ENCODE results near the gene FOXJ1.

FOXJ1 gene

DNA sequence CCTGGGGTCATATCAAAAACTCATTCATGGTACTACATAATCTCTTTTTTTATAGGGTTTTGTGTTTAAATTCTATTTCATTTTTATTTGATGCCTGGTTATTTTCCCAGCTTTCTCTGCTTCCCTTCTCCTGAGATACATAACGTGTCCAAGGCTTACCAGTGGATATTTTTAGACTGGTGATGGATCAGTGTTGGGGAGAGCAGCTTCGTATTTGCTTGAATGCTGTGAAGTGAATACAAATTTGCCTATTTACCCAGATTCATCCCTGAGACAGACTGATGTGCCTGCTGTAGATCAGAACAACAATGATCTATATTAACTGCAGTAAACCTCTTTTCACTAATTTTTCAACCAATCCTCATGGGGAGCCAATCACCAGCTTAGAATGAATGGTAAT, 43.2 kb upstream of the FOXJ1 start:
- Histone ChIP-seq H3K36me3 (ENCODE audit: control insufficient read depth, insufficient read depth, low read length) (no peaks in the 10 kb centered on the region), H3K4me3 (replicated peaks; ENCODE audit: low read depth, low read length) (no peak overlapping the region), H3K27me3 (replicated peaks; ENCODE audit: control insufficient read depth, insufficient read depth, low read length) (no peaks in the 10 kb centered on the region)
- TF ChIP-seq, protein P1, sequence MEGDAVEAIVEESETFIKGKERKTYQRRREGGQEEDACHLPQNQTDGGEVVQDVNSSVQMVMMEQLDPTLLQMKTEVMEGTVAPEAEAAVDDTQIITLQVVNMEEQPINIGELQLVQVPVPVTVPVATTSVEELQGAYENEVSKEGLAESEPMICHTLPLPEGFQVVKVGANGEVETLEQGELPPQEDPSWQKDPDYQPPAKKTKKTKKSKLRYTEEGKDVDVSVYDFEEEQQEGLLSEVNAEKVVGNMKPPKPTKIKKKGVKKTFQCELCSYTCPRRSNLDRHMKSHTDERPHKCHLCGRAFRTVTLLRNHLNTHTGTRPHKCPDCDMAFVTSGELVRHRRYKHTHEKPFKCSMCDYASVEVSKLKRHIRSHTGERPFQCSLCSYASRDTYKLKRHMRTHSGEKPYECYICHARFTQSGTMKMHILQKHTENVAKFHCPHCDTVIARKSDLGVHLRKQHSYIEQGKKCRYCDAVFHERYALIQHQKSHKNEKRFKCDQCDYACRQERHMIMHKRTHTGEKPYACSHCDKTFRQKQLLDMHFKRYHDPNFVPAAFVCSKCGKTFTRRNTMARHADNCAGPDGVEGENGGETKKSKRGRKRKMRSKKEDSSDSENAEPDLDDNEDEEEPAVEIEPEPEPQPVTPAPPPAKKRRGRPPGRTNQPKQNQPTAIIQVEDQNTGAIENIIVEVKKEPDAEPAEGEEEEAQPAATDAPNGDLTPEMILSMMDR (IDR thresholded peaks at IDR 0.05; ENCODE audit: insufficient read depth, low read length, poor library complexity, severe bottlenecking), result no peak
- DNase-seq (ENCODE audit: extremely low read depth, insufficient read length), result no peak

DNA sequence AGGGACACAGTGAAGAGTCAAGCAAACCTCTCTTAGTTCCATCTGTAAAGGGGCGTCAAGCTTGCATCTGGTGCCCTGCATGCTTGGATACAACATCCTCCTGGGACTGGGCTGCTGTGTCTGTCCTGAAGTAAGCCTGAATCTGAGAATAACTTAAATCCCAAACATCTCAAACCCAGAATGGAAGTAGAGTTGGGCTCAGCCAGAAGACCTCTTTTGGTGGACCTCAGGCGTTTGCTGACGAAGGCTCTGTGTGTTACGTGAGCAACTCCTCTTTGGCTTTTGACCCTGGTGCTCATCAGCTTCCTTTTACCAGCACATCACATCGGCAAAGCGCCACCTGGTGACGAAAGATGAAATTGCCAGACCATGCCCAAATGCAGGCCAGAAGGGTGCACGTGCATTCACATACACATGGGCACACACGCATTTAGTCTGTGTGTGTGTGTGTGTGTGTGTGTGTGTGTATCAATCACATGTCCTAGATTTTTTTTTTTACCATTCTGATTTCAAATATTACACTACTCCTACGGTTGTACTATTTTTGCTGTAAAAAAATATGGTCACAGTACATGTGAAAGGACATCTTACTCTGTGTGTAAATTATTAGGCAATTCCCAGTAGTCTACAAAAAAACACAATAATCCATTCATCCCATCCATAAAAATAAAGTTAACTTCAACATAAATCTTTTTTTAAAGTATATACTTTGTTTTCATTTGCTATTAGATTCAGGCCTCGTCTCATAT, 41.1 kb upstream of the FOXJ1 start:
- Histone ChIP-seq H3K27me3 (replicated peaks; ENCODE audit: control insufficient read depth, insufficient read depth, low read length) (no peaks in the 10 kb centered on the region), H3K36me3 (ENCODE audit: control insufficient read depth, insufficient read depth, low read length) (no peaks in the 10 kb centered on the region), H3K4me3 (replicated peaks; ENCODE audit: low read depth, low read length) (no peak overlapping the region)
- TF ChIP-seq, protein P1 (IDR thresholded peaks at IDR 0.05; ENCODE audit: insufficient read depth, low read length, poor library complexity, severe bottlenecking), result peak; percentile 84
- peak; percentile 75 for DNase-seq (ENCODE audit: extremely low read depth, insufficient read length)

DNA sequence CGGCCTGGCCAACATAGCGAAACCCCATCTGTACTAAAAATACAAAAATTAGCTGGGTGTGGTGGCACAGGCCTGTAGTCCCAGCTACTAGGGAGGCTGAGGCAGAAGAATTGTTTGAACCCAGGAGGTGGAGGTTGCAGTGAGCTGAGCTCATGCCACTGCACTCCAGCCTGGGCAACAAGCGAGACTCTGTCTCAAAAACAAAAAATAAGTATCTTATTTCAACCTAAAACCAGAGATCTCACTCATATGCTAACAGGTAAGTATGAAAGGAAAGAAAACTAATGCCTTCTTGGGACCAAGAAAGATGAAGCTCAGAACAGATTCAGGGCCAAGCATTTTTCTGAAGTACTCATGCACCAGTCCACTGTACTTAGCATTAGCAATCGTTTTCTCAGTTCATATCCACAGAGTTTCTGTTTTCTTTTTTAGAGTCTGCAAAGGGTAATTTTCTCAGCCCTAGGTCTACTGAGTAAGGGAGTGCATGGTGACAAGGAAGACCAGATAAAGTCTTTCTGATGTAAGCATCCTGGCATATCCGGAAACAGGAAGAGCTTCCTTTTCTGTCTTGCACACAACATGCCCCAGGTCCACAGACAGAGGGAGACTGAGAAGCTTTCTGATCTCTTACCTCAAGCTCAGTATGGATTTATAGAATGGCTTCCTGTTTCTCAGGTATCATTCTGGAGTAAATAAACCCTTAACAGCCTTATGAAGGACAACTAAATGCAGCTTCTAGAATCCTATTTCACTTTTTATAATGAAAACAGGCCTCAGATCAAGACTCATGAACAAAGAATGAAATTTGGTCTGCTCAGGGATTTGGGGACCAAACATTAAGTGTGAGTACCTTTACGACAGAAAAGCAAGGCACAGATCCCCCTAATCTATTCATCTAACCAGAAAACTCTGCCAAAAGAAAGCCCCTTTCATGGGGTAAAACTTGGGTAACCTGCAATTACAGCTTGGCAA, 38.7 kb upstream of the FOXJ1 start:
- no peak overlapping the region for H3K4me3 ChIP-seq (replicated peaks; ENCODE audit: low read depth, low read length)
- DNase-seq (ENCODE audit: extremely low read depth, insufficient read length), result no peak

DNA sequence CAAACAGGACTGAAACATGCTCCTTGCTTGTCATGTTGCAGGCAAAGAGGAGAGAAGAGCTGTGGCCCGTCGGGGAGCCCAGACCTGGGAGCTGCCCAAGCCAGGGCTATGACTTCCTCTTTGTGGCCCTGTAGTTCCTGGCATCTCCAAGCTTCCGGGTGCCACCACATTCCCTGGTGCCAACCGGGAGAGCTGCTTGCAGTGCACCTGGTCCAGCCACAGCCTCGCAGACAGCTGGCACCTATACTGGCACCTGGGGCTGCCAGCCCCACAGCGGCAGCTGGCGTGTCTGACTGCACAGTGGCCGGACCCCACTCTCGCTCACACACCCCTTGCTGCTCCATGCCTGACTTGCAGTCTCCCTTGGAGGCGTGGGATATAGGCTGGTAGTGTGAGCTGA, 37.1 kb upstream of the FOXJ1 start:
- no peaks in the 10 kb centered on the region for H3K36me3 ChIP-seq (ENCODE audit: control insufficient read depth, insufficient read depth, low read length)
- TF ChIP-seq, protein P1 (IDR thresholded peaks at IDR 0.05; ENCODE audit: insufficient read depth, low read length, poor library complexity, severe bottlenecking), result no peak
- DNase-seq (ENCODE audit: extremely low read depth, insufficient read length), result no peak

More for the DNA sequence above, 38.7 kb upstream of the FOXJ1 start:
- TF ChIP-seq, protein P1 (IDR thresholded peaks at IDR 0.05; ENCODE audit: insufficient read depth, low read length, poor library complexity, severe bottlenecking), result peak; percentile 31
- Histone ChIP-seq H3K27me3 (replicated peaks; ENCODE audit: control insufficient read depth, insufficient read depth, low read length) (no peaks in the 10 kb centered on the region), H3K36me3 (ENCODE audit: control insufficient read depth, insufficient read depth, low read length) (no peaks in the 10 kb centered on the region)

DNA sequence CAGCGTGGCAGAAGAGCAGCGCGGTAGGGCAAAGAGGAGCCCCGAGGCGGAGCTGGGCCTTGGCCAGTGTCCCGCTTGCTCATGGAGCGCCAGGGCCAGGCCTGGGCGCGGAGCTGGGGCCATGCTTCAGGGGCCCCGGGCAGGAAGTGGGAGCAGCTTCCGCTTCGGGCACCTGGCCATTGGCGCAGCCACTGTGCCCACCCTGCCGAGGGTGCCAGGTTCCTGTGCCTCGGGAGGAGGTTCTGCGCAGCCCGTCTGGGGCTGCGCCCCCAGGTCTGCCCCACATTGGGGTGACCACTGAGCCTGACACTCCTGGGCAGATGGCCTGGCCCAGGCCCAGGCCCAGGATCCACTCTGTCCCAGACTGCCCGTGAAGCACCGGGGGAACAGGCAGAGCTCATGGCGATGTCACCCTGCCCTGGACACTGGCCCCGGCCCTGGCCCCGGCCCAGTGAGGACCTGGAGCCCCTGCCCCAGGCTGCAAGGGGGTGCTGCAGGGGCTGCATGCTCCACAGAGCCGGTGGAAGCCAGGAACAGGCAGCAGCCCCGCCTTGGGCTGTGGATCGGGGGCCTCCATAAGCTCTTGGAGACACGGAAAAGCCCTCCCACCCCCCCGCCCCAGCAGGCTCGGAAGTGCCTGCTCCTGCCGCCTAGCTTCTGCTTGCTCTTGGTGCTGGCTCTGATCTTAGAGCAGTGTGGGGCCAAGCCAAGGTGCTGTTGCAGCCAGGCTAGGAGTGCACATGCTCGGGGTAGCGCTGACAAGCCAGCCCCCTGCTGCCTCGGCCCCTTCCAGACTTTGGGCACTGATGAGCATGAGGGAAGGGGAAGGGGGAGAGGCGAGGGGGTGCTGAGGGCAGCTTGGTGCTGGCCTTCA, 35.9 kb upstream of the FOXJ1 start:
- Histone ChIP-seq H3K4me3 (replicated peaks; ENCODE audit: low read depth, low read length) (no peak overlapping the region), H3K27me3 (replicated peaks; ENCODE audit: control insufficient read depth, insufficient read depth, low read length) (no peaks in the 10 kb centered on the region), H3K36me3 (ENCODE audit: control insufficient read depth, insufficient read depth, low read length) (no peaks in the 10 kb centered on the region)
- no peak for DNase-seq (ENCODE audit: extremely low read depth, insufficient read length)
- TF ChIP-seq, protein P1 (IDR thresholded peaks at IDR 0.05; ENCODE audit: insufficient read depth, low read length, poor library complexity, severe bottlenecking), result no peak

More for the DNA sequence above, 37.1 kb upstream of the FOXJ1 start:
- Histone ChIP-seq H3K4me3 (replicated peaks; ENCODE audit: low read depth, low read length) (no peak overlapping the region), H3K27me3 (replicated peaks; ENCODE audit: control insufficient read depth, insufficient read depth, low read length) (no peaks in the 10 kb centered on the region)
